Left renal pelvis (tissue), 4 donors: ENCODE measurements around the gene SDC1. TPM values are rescaled to one million over a fixed set of nuclear protein-coding genes. Genes with fewer than 3 reads are reported as not detected.

Experiments
- DNase-seq, 4 donors: peaks; one replicate each; pipeline ENCODE4 v3.0.0-alpha.2; 2013; ENCODE audit warnings: low read depth in 4 of 4, low spot score in 3 of 4
- polyA plus RNA-seq, 4 donors: library from polyadenylated mRNA; unstranded; fragments of 120-200 nt; gene quantifications; one replicate each; pipeline ENCODE4 v1.2.1, GENCODE V29; 2013; ENCODE audit not compliant: insufficient read length in 4 of 4

The SDC1 gene
- polyA plus RNA-seq, 4 donors = 20.7 to 31.5 (median 27.3) TPM

DNA sequence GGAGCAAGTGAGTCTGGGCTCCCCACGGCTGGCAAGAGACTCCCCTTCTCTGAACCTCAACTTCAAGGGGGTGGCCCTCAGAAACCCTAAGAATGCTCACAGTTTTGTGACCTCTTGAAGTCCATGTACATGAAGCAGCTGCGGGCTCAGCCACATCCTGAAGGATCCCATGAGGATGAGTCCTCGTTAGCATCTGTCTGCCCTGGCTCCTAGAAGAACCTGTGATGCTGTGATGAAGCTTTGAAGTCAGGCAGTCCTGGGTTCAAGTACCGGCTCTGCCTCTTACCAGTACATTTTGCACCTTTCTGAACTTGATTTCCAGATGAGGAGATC lies 38.1 kb downstream of the SDC1 start:
- DNase-seq = no peak

- no peak for DNase-seq
Measured at GRCh38 chr2:20186078-20186854, 38.7 kb downstream of the SDC1 start.

DNA sequence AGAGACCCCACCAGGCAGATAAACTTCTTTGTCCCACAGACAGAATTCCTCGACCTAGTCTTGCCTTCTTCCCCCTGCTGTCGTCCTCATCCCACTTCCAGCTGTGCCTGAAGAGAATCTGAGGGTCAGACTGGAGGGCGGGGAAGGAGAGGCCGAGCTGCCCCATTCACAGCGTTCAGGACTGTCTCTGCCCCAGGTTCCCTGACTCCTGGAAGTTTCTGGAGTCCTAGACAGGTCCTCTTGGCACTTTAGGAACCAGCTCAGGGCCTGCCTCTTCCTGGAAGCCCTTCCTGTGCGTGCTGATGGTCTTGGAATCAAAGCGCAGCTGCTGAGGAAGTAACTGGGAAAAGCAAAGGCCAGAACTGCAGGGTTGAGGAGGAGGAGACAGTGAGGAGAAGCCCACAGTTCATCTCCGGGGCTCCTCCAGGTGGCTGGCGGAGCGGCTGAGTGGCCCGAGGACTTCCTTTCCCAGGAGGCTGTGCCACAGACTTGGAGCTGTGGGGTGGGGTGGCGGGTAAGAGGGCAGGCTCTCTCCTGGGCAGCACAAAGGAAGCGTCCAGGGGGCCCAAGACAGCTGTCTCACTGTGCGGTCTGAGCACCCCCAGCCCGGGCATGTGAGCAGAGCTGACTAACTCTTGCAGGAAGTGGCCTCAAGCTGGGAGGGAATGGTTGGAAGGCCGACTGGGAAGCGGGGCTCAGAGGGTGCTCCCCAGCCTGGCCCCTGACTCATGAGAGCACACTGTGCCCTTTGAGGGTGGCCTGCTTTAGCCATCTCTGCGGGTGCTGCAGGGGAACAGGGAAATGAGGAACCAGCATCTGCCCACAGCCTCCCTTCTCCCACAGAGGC lies 39.5 kb downstream of the SDC1 start:
- DNase-seq = no peak

DNA sequence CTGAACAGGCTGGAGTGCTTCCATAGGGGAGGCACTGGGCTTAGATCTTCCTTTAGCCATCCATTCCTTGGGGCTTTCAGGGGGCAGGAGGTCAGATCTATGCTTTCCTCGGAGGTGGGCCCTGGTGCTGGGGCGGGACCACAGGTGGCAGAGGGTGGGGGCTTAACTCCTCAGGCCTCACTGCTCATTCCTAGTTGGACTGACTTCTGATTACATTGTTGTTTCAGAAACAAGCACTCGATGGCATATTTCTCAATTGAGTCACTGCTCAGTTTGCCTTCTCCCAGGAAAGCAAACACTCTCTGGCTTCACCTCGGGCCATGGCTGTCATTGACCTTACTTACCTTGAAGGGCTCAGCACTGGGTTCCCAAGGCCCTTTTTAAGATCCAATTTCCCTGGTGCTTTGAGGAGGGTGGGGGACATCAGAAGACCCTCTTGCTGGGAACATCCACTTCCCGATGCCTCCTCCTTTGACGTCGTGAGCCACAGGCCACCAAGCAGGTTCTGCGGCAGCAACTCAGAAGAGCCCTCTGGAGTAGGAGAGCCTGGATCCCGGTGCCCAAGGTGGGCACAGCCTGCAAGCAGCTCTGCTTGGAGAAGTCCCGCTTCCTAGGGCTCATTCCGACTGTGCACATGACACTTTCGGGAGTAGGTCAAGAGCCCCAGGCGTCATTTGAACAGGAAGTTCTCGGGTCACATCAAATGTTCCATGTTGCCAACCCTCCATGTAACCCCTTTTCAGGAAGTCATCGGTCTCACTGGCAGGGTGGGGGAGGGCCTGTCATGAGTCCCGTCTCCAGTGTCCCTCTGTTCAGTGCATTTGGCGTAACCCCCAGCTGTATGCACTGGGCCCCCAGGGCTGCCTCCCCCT lies 40.6 kb downstream of the SDC1 start:
- no peak for DNase-seq

GRCh38 chr2:20183373-20183772 lies 41.6 kb downstream of the SDC1 start:
- DNase-seq = no peak

DNA sequence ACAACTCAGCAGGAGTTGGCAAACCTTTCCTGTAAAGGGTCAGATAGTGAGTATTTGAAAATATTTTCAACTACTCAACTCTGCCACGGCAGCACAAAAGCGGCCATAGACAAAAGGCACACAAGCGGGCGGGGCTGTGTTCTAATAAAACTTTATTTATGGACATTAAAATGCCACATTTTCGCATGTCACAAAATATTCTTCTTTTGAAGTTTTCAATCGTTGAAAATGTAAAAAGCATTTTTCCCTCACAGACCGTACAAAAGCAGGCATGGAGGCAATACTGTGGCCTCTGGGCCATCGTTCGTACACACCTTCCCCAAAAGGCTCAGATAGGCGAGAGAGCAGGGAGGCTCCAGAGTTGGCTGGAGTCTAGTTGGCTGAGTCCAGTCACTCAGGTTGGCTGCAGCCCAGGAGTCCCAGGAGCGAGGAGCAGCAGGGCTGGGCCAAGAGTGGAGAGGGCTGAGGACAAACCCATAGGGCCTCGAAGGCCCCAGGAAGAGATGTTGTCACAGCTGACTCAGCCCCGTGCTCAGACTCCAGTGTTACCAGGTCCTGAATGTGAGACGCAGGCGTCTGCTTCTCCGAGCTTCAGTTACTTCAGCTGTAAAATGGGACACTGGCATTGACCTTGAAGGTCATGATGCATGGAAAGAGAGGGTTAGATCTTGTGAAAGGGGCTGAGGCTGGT lies 42.5 kb downstream of the SDC1 start:
- no peak for DNase-seq

GRCh38 chr2:20181761-20182160 lies 43.2 kb downstream of the SDC1 start:
- no peak for DNase-seq

DNA sequence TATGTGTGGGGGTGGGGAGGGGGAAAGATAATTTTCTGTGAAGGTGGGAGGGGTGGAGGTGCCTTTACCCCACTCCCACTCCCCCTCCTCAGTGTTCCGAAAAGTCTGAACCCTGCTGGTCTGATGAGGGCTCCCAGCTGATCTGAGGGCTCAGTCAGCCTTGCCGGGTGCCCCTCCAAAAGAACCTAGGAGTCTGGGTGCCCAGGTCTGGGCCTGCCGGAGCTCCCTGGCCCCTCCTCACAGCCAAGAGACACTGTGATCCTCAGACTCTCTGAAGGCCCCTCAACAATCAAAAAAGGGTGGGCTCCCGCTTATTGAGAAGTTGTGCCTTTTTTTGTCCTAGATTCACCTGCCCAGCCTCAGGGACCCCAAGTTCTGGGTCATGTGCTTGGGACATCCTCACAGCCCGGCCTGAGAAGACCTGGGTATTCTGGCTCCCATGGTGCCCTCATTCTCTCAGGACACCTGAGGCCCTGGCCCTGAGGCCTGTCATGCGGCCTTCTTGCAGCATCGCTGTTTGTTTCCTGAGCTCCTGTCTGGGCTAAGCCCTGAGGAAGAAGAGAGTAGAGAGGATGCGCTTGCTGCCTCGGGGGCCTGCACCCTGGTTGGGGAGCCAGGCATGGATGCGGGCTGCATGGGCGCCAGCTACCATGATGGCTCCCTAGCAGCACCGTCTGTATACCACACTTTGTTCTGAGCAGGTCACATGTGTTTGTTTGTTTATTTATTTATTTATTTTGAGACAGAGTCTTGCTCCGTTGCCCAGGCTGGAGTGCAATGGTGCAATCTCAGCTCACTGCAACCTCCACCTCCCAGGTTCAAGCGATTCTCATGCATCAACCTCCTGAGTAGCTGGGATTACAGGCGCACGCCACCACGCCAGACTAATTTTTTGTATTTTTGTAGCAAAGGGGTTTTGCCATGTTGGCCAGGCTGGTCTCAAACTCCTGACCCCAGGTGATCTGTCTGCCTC lies 44.0 kb downstream of the SDC1 start:
- DNase-seq = no peak

GRCh38 chr2:20179755-20180594 lies 45.0 kb downstream of the SDC1 start:
- DNase-seq = no peak

GRCh38 chr2:20179466-20179754 lies 45.5 kb downstream of the SDC1 start:
- DNase-seq = no peak

DNA sequence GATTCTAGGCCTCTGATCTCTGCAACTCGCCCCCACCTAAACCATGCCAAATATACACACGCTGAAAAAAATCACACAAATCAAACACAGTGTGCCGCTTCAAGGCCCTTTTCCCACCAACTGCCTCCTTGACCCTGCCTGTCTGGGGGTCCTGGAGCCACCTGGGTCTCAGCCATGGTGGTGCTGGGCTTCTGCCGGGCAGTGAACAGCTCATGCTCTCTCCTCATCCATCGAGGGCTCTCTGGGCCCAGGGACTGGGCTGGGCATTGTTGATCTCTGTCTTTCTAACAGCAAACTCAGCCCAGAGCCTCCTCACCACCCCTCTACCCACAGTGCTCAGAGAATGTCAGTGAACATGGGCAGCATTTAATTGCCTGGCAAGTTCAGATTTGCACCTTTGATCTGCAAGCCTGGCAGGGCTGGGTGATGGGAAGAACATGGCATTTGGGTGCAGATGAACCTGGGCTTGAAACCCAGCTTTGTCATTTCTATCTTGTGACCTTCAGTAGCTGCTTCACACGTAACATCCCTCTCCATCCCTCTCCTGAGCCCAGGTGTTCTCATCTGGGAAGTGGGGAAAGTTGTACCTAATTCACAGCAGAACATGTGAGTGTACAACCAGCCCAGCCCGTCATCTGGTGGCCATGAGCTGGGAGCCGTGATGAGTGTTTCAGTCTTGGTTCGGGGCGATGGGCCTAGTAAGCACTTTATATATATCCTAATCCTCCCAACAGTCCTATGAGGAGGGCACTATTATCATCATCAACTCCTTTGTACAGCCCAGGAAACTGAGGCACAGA lies 46.1 kb downstream of the SDC1 start:
- no peak for DNase-seq

GRCh38 chr2:20178249-20178607 lies 46.7 kb downstream of the SDC1 start:
- no peak for DNase-seq

- no peak for DNase-seq
Measured at GRCh38 chr2:20177556-20178248, 47.2 kb downstream of the SDC1 start.

DNA sequence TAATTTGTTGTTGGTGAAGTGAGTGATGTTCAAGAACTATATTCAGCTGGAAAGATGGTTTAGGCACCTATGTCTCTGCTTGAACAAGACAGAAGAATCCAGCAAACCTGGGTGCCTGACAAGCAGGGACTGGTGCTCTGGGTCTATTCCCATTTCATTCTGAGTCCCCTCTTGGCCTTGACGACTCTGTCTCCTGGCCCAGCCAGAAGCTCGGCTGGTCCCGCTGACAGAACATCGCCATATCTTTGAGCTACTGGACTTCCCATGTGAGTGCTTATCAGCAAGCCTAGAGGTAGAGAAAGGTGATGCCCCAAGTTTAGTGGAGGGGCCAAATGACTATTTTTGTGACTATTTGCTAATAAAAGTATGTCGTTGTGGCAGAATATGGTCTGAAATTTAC lies 48.2 kb downstream of the SDC1 start:
- DNase-seq = no peak

DNA sequence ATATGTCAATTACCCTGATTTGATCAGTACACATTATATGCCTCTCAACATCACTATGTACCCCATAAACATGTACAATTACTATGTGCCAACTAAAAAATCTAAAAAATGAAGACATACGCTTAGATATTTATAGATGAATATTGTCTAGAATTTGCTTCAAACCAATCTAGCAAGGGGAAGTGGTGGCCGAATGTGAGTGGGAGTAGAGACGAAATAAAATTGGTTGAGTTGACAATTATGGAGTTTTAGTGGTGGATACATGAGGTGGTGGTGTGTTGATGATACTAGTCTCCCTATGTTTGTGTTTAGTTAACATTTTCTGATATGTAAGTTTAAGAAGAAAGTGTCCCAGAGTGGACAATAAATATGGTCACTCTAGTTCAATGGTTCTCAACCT lies 49.0 kb downstream of the SDC1 start:
- no peak for DNase-seq

DNA sequence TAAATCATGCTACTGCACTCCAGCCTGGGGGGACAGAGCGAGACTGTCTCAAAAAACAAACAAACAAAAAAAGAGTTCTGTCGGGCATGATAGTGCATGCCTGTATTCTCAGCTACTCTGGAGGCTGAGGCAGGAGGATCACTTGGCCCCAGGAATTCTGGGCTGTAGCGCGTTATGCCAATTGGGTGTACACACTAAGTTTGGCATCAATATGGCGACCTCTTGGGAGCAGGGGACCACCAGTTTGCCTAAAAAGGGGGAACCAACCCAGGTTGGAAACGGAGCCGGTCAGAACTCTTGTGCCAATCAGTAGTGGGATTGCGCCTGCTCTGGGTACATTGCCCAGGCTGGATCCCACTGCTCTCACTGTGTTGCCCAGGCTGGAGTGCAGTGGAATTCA lies 49.7 kb downstream of the SDC1 start:
- DNase-seq = no peak

- DNase-seq = no peak
Measured at GRCh38 chr2:20174410-20174809, 50.5 kb downstream of the SDC1 start.
